ENCODE measurements around the gene FAM20B.
"Not testable (repeated sequence)": the region's sequence is repeated elsewhere in the genome, so short reads cannot be mapped to it uniquely, and the experiment has no call there.

The FAM20B gene

GRCh38 chr1:179025125-179025974 is at the start of gene FAM20B:
TSS of gene FAM20B (plus strand) at chr1:179025894. CDS start at chr1:179043848, 17,954 bp downstream.
- Histone ChIP-seq H3K4me3 (ENCODE audit: severe bottlenecking) (peak within 1 kb of the TSS; percentile 94), H3K4me1 (ENCODE audit: insufficient read depth, poor library complexity, severe bottlenecking) (peaks cover 6% of the 10 kb centered on the region), H3K36me3 (ENCODE audit: low read depth) (no peaks in the 10 kb centered on the region), H3K27ac (ENCODE audit: poor library complexity, severe bottlenecking) (peak within 1 kb of the TSS; percentile 73), H3K9me3 (ENCODE audit: severe bottlenecking) (no peaks in the 10 kb centered on the region), H3K27me3 (ENCODE audit: insufficient read depth, poor library complexity, severe bottlenecking) (no peaks in the 10 kb centered on the region)
- ATAC-seq (ENCODE audit: low read depth) (peak; percentile 88), DNase-seq (ENCODE audit: low spot score) (peak; percentile 89)
- TF ChIP-seq, protein P1, sequence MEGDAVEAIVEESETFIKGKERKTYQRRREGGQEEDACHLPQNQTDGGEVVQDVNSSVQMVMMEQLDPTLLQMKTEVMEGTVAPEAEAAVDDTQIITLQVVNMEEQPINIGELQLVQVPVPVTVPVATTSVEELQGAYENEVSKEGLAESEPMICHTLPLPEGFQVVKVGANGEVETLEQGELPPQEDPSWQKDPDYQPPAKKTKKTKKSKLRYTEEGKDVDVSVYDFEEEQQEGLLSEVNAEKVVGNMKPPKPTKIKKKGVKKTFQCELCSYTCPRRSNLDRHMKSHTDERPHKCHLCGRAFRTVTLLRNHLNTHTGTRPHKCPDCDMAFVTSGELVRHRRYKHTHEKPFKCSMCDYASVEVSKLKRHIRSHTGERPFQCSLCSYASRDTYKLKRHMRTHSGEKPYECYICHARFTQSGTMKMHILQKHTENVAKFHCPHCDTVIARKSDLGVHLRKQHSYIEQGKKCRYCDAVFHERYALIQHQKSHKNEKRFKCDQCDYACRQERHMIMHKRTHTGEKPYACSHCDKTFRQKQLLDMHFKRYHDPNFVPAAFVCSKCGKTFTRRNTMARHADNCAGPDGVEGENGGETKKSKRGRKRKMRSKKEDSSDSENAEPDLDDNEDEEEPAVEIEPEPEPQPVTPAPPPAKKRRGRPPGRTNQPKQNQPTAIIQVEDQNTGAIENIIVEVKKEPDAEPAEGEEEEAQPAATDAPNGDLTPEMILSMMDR (IDR thresholded peaks at IDR 0.05; ENCODE audit: poor library complexity, severe bottlenecking) = no peak

GRCh38 chr1:178976541-178976940 is 49.2 kb upstream of the FAM20B start:
- ATAC-seq (ENCODE audit: low read depth) (no peak), DNase-seq (ENCODE audit: low spot score) (no peak)
- TF ChIP-seq, protein P1 (IDR thresholded peaks at IDR 0.05; ENCODE audit: poor library complexity, severe bottlenecking) = no peak
- H3K4me1 ChIP-seq (ENCODE audit: insufficient read depth, poor library complexity, severe bottlenecking) = no peaks in the 10 kb centered on the region
- no peaks in the 10 kb centered on the region for H3K36me3 ChIP-seq (ENCODE audit: low read depth)
- H3K27me3 ChIP-seq (ENCODE audit: insufficient read depth, poor library complexity, severe bottlenecking) = no peaks in the 10 kb centered on the region
- H3K27ac ChIP-seq (ENCODE audit: poor library complexity, severe bottlenecking) = no peak overlapping the region
- peaks cover 3% of the 10 kb centered on the region for H3K9me3 ChIP-seq (ENCODE audit: severe bottlenecking)
- H3K4me3 ChIP-seq (ENCODE audit: severe bottlenecking) = no peak overlapping the region

DNA sequence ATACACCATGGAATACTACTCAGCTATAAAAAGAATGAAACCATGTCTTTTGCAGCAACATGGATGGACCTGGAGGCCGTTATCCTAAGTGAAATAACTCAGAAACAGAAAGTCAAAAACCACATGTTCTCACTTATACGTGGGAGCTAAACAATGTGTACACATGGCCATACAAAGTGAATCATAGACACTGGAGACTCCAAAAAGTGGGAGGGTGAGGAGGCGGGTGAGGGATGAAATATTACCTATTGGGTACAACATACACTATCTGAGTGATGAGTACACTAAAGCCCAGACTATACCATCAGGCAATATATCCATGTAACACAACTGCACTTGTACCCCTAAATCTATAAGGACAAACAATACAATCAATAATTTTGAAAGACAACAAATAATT is 39.5 kb upstream of the FAM20B start:
- no peak for ATAC-seq (ENCODE audit: low read depth)
- Histone ChIP-seq H3K9me3 (ENCODE audit: severe bottlenecking) (no peaks in the 10 kb centered on the region), H3K4me1 (ENCODE audit: insufficient read depth, poor library complexity, severe bottlenecking) (no peaks in the 10 kb centered on the region), H3K36me3 (ENCODE audit: low read depth) (no peaks in the 10 kb centered on the region), H3K27ac (ENCODE audit: poor library complexity, severe bottlenecking) (no peak overlapping the region), H3K4me3 (ENCODE audit: severe bottlenecking) (no peak overlapping the region), H3K27me3 (ENCODE audit: insufficient read depth, poor library complexity, severe bottlenecking) (no peaks in the 10 kb centered on the region)
- TF ChIP-seq, protein P1 (IDR thresholded peaks at IDR 0.05; ENCODE audit: poor library complexity, severe bottlenecking) = no peak
- no peak for DNase-seq (ENCODE audit: low spot score)

- ATAC-seq (ENCODE audit: low read depth); H3K36me3 ChIP-seq (ENCODE audit: low read depth); H3K4me3 ChIP-seq (ENCODE audit: severe bottlenecking); H3K27me3 ChIP-seq (ENCODE audit: insufficient read depth, poor library complexity, severe bottlenecking); H3K27ac ChIP-seq (ENCODE audit: poor library complexity, severe bottlenecking); H3K9me3 ChIP-seq (ENCODE audit: severe bottlenecking); H3K4me1 ChIP-seq (ENCODE audit: insufficient read depth, poor library complexity, severe bottlenecking); DNase-seq (ENCODE audit: low spot score): not testable (repeated sequence)
These were observed 37.5 kb upstream of the FAM20B start for GRCh38 chr1:178988198-178988597.

- Histone ChIP-seq H3K27ac (ENCODE audit: poor library complexity, severe bottlenecking) (no peak overlapping the region), H3K4me3 (ENCODE audit: severe bottlenecking) (no peak overlapping the region), H3K36me3 (ENCODE audit: low read depth) (no peaks in the 10 kb centered on the region), H3K27me3 (ENCODE audit: insufficient read depth, poor library complexity, severe bottlenecking) (no peaks in the 10 kb centered on the region), H3K4me1 (ENCODE audit: insufficient read depth, poor library complexity, severe bottlenecking) (no peaks in the 10 kb centered on the region), H3K9me3 (ENCODE audit: severe bottlenecking) (peaks cover 2% of the 10 kb centered on the region)
- ATAC-seq (ENCODE audit: low read depth) (no peak), DNase-seq (ENCODE audit: low spot score) (no peak)
- TF ChIP-seq, protein P1 (IDR thresholded peaks at IDR 0.05; ENCODE audit: poor library complexity, severe bottlenecking) = no peak
These were observed 32.1 kb upstream of the FAM20B start for GRCh38 chr1:178993559-178993958.
